NCI-H460 (cell line): Measurements from ENCODE around the gene TMEM219. TPM values are rescaled to one million over a fixed set of nuclear protein-coding genes. Genes with fewer than 3 reads are reported as not detected.
"Not testable (repeated sequence)": the region's sequence is repeated elsewhere in the genome, so short reads cannot be mapped to it uniquely, and the experiment has no call there.

Experiments used
- DNase-seq: peaks from one replicate; pipeline ENCODE4 v3.0.0-alpha.2; 2016; ENCODE audit warnings: low read depth; ENCODE audit errors: extremely low read depth
- polyA plus RNA-seq: library from polyadenylated mRNA; depleted of rRNA; stranded (reverse); fragments of >200 nt; gene quantifications from 2 replicates; pipeline ENCODE4 v1.2.3, GENCODE V29; 2014; cell fraction: nucleus; rRNA removed
- total RNA-seq: library from RNA; depleted of rRNA; stranded (reverse); fragments of >200 nt; shearing (Covaris generic); gene quantifications from 2 replicates; pipeline ENCODE4 v1.2.3, GENCODE V29; 2014; rRNA removed

Gene TMEM219
- total RNA-seq = 67.8 and 68.5 TPM in 2 replicates
- 84.1 and 89.6 TPM in 2 replicates for polyA plus RNA-seq

GRCh38 chr16:29961479-29962343 lies at the start of gene TMEM219:
Gene TMEM219, plus strand, starts transcription at chr16:29962079. Its CDS starts 1,065 bp downstream, at chr16:29963144.
- peak; percentile 82 for DNase-seq

GRCh38 chr16:29912087-29912486 lies 49.8 kb upstream of the TMEM219 start:
- no peak for DNase-seq

- no peak for DNase-seq
Observed at GRCh38 chr16:29913514-29913913, 48.4 kb upstream of the TMEM219 start.

GRCh38 chr16:29915590-29916247 lies 46.2 kb upstream of the TMEM219 start:
- DNase-seq = no peak

- DNase-seq = no peak
Observed at GRCh38 chr16:29916979-29917378, 44.9 kb upstream of the TMEM219 start.

- no peak for DNase-seq
Observed at GRCh38 chr16:29920288-29921033, 41.4 kb upstream of the TMEM219 start.

GRCh38 chr16:29921034-29921385 lies 40.9 kb upstream of the TMEM219 start:
- DNase-seq = no peak

- no peak for DNase-seq
Observed at GRCh38 chr16:29922326-29922725, 39.6 kb upstream of the TMEM219 start.

- no peak for DNase-seq
Observed at GRCh38 chr16:29922986-29923501, 38.8 kb upstream of the TMEM219 start.

GRCh38 chr16:29925105-29925756 lies 36.6 kb upstream of the TMEM219 start:
- no peak for DNase-seq

- DNase-seq = peak; percentile 78
Observed at GRCh38 chr16:29925781-29926710, 35.8 kb upstream of the TMEM219 start, which contains the start of gene KCTD13. Gene KCTD13, minus strand, starts transcription at chr16:29926226. Its CDS starts 193 bp downstream, at chr16:29926033.

GRCh38 chr16:29926711-29927052 lies 35.2 kb upstream of the TMEM219 start:
- peak; percentile 14 for DNase-seq

GRCh38 chr16:29927070-29927905 lies 34.6 kb upstream of the TMEM219 start:
- no peak for DNase-seq

- DNase-seq = not testable (repeated sequence)
Observed at GRCh38 chr16:29931750-29932149, 30.1 kb upstream of the TMEM219 start.

GRCh38 chr16:29940656-29941055 lies 21.2 kb upstream of the TMEM219 start:
- no peak for DNase-seq

- peak; percentile 98 for DNase-seq
Observed at GRCh38 chr16:29943846-29944799, 17.8 kb upstream of the TMEM219 start.

GRCh38 chr16:29947897-29948296 lies 14.0 kb upstream of the TMEM219 start:
- DNase-seq = no peak
